Neuronal stem cell (in vitro differentiated cells): Measurements from ENCODE around the gene KLF13.
A peak's percentile ranks its signal among the peaks of the same experiment; 100 is the strongest.

Source experiments
- DNase-seq: peaks from one replicate; pipeline ENCODE4 v3.0.0-alpha.2; 2013; ENCODE audit warnings: low spot score
- H2AFZ ChIP-seq: one replicate; pipeline ENCODE4 v1.6.1; 2013; ENCODE audit warnings: mild to moderate bottlenecking, low read length, inconsistent platforms
- H2AK5ac ChIP-seq: 2 replicates; pipeline ENCODE4 v1.6.1; 2013; ENCODE audit warnings: low read depth, mild to moderate bottlenecking, inconsistent platforms, low read length, moderate library complexity, mixed read lengths
- H2BK120ac ChIP-seq: 2 replicates; pipeline ENCODE4 v1.6.1; 2013; ENCODE audit warnings: low read depth, mild to moderate bottlenecking, inconsistent platforms, low read length, moderate library complexity, mixed read lengths
- H2BK12ac ChIP-seq: one replicate; pipeline ENCODE4 v1.6.1; 2013; ENCODE audit warnings: low read length, inconsistent platforms
- H2BK15ac ChIP-seq: 2 replicates; pipeline ENCODE4 v1.6.1; 2013; ENCODE audit warnings: mild to moderate bottlenecking, low read length, inconsistent platforms, mixed read lengths
- H2BK5ac ChIP-seq: one replicate; pipeline ENCODE4 v1.6.1; 2013; ENCODE audit warnings: inconsistent platforms, mild to moderate bottlenecking, low read length, moderate library complexity
- H3K14ac ChIP-seq: one replicate; pipeline ENCODE4 v1.6.1; 2013; ENCODE audit warnings: low read length, inconsistent platforms
- H3K18ac ChIP-seq: 2 replicates; pipeline ENCODE4 v1.6.1; 2013; ENCODE audit warnings: low read length, inconsistent platforms
- H3K23ac ChIP-seq: 2 replicates; pipeline ENCODE4 v1.6.1; 2013; ENCODE audit warnings: low read depth, mild to moderate bottlenecking, mixed read lengths, low read length, inconsistent platforms; ENCODE audit not compliant: poor library complexity
- H3K27ac ChIP-seq: replicated peaks from 3 replicates; pipeline ENCODE4 v1.5.1; 2013; ENCODE audit warnings: low read length, inconsistent platforms
- H3K27me3 ChIP-seq, 3 experiments: 2 replicates each; pipeline ENCODE4 v1.6.1; 2013; ENCODE audit warnings: low read length in 3 of 3, mild to moderate bottlenecking in 2 of 3, inconsistent platforms in 1 of 3, low read depth in 1 of 3, mixed read lengths in 1 of 3, moderate library complexity in 1 of 3; ENCODE audit not compliant: control insufficient read depth in 3 of 3, insufficient read depth in 3 of 3
- H3K36me3 ChIP-seq, 2 donors: replicated peaks in 1 of 2; 2 replicates each; pipeline ENCODE4 v1.6.1; 2013; ENCODE audit warnings: low read length in 2 of 2; ENCODE audit not compliant: control insufficient read depth in 2 of 2, insufficient read depth in 2 of 2
- H3K4ac ChIP-seq: 2 replicates; pipeline ENCODE4 v1.6.1; 2013; ENCODE audit warnings: inconsistent platforms, mild to moderate bottlenecking, low read length, moderate library complexity
- H3K4me1 ChIP-seq, 2 donors: 1 replicate in 1 of 2; 2 replicates in 1 of 2; pipeline ENCODE4 v1.6.1; 2013; ENCODE audit warnings: low read length in 2 of 2, low read depth in 1 of 2; ENCODE audit not compliant: control insufficient read depth in 2 of 2, insufficient read depth in 1 of 2
- H3K4me2 ChIP-seq: one replicate; pipeline ENCODE4 v1.6.1; 2013; ENCODE audit warnings: mild to moderate bottlenecking, low read length, inconsistent platforms; ENCODE audit not compliant: insufficient read depth, poor library complexity, severe bottlenecking
- H3K4me3 ChIP-seq, 2 donors: 2 replicates each; pipeline ENCODE4 v1.5.1; 2013; ENCODE audit warnings: low read length in 2 of 2, mild to moderate bottlenecking in 2 of 2, inconsistent platforms in 1 of 2, moderate library complexity in 1 of 2
- H3K79me1 ChIP-seq: one replicate; pipeline ENCODE4 v1.6.1; 2013; ENCODE audit warnings: low read depth, mild to moderate bottlenecking, inconsistent platforms, low read length, moderate library complexity
- H3K9ac ChIP-seq: one replicate; pipeline ENCODE4 v1.6.1; 2013; ENCODE audit warnings: mild to moderate bottlenecking, low read depth, low read length, inconsistent platforms; ENCODE audit not compliant: poor library complexity
- H3K9me3 ChIP-seq, 2 donors: replicated peaks in 1 of 2; 2 replicates each; pipeline versions ENCODE3 to v1.6.1; 2013; ENCODE audit warnings: low read length in 2 of 2, mild to moderate bottlenecking in 2 of 2, inconsistent platforms in 1 of 2, low read depth in 1 of 2, mixed read lengths in 1 of 2, moderate library complexity in 1 of 2; ENCODE audit not compliant: control insufficient read depth in 2 of 2, insufficient read depth in 1 of 2
- H4K8ac ChIP-seq: one replicate; pipeline ENCODE4 v1.6.1; 2013; ENCODE audit warnings: low read depth, mild to moderate bottlenecking, inconsistent platforms, low read length, moderate library complexity
- H4K91ac ChIP-seq: one replicate; pipeline ENCODE4 v1.6.1; 2013; ENCODE audit warnings: low read length, low read depth, mild to moderate bottlenecking, inconsistent platforms; ENCODE audit not compliant: poor library complexity
- WGBS, 2 donors: extraction: QIAGEN DNeasy Blood & Tissue Kit; methylation state at CpG; one replicate each; pipeline ENCODE4 v1.1.7; 2013; ENCODE audit warnings: missing lambda C conversion rate in 2 of 2, mixed read lengths in 1 of 2; ENCODE audit not compliant: insufficient read length in 2 of 2, insufficient replicate concordance in 1 of 2; ENCODE audit errors: extremely low coverage in 2 of 2; 5-methylcytosine and 5-hydroxymethylcytosine counted together

Gene KLF13

GRCh38 chr15:31278544-31279220 is 48.0 kb upstream of the KLF13 start:
- Histone ChIP-seq H2BK120ac (no peak overlapping the region), H2BK12ac (peak overlapping the region; percentile 85), H3K18ac (peak overlapping the region; percentile 83), H3K4me2 (no peak overlapping the region), H3K36me3 (no peaks in the 10 kb centered on the region), H2BK5ac (no peak overlapping the region), H3K9me3 (no peaks in the 10 kb centered on the region), H3K27ac (no peak overlapping the region), H3K4ac (no peak overlapping the region), H3K4me3 (no peak overlapping the region), H3K23ac (peak overlapping the region; percentile 9), H3K9ac (no peak overlapping the region), H4K91ac (peak overlapping the region; percentile 14), H3K27me3 (no peaks in the 10 kb centered on the region), H3K14ac (peak overlapping the region; percentile 65), H3K4me1 (peaks cover 2 to 9% of the 10 kb centered on the region in 2 donors), H4K8ac (no peak overlapping the region), H2BK15ac (peak overlapping the region; percentile 79), H2AFZ (peak overlapping the region; percentile 16), H2AK5ac (peak overlapping the region; percentile 68), H3K79me1 (no peaks in the 10 kb centered on the region)
- WGBS, 2 donors: no CpG with 5 or more reads among the region's 18 CpGs
- DNase-seq: no peak

GRCh38 chr15:31279221-31280045 is 47.2 kb upstream of the KLF13 start:
- Histone ChIP-seq H3K36me3 (no peaks in the 10 kb centered on the region), H3K27ac (no peak overlapping the region), H2AK5ac (peak overlapping the region; percentile 68), H3K79me1 (no peaks in the 10 kb centered on the region), H3K4me3 (no peak overlapping the region), H3K4me2 (no peak overlapping the region), H3K4me1 (peaks cover 2 to 9% of the 10 kb centered on the region in 2 donors), H4K8ac (no peak overlapping the region), H3K9me3 (no peaks in the 10 kb centered on the region), H3K9ac (no peak overlapping the region), H3K4ac (no peak overlapping the region), H3K27me3 (no peaks in the 10 kb centered on the region), H3K14ac (no peak overlapping the region), H2BK15ac (peak overlapping the region; percentile 79), H4K91ac (no peak overlapping the region), H3K23ac (peak overlapping the region; percentile 9), H2AFZ (peak overlapping the region; percentile 40), H2BK5ac (no peak overlapping the region), H2BK12ac (no peak overlapping the region), H2BK120ac (no peak overlapping the region), H3K18ac (peak overlapping the region; percentile 79)
- no CpG with 5 or more reads among the region's 11 CpGs for WGBS, 2 donors
- DNase-seq: no peak

DNA sequence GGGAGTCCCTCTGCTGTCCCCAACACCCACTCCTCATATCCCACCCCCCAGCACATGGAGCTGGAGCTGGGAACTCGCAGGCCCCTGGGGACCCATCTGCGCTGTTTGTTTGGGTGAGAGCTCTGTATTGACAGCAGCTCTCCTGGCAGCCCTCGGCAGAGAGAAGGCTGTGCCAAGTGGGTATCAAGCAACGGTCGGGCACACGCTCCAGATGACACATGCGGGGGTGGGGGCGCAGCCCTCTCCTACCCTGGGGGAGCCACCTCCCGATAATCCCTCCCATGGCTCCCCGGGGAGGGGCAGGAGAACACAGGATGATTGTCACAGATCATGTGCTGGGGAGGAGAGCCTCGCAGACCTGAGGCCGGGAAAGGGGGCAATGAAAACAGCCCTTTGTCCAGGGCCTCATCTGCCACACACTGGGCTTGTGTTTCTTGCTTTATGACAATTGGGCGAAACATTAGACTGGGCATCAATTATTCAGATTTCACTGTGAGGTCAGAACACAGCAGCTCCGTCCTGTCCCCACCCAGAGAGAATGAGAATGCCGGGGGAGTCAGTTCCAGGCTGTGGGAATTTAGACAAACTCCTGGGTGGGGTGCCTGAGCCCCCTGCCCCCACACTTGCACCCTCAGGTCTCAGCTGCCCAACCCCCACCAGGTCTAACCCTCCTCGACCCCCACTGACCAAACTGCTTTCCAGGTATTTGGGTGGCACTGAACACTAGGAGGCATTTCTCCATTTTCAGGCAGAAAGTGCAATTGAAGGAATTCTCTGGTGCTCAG is 46.4 kb upstream of the KLF13 start:
- Histone ChIP-seq H3K4me1 (peaks cover 2 to 9% of the 10 kb centered on the region in 2 donors), H3K4me3 (no peak overlapping the region), H3K36me3 (no peaks in the 10 kb centered on the region), H2BK5ac (no peak overlapping the region), H2BK12ac (no peak overlapping the region), H3K4me2 (no peak overlapping the region), H4K8ac (no peak overlapping the region), H3K18ac (no peak overlapping the region), H4K91ac (no peak overlapping the region), H2AFZ (peak overlapping the region; percentile 40), H3K27ac (no peak overlapping the region), H2AK5ac (no peak overlapping the region), H3K9me3 (no peaks in the 10 kb centered on the region), H3K14ac (no peak overlapping the region), H3K23ac (no peak overlapping the region), H2BK15ac (no peak overlapping the region), H3K9ac (no peak overlapping the region), H3K79me1 (no peaks in the 10 kb centered on the region), H3K4ac (no peak overlapping the region), H2BK120ac (no peak overlapping the region), H3K27me3 (no peaks in the 10 kb centered on the region)
- no peak for DNase-seq
- WGBS, 2 donors: no CpG with 5 or more reads among the region's 16 CpGs

DNA sequence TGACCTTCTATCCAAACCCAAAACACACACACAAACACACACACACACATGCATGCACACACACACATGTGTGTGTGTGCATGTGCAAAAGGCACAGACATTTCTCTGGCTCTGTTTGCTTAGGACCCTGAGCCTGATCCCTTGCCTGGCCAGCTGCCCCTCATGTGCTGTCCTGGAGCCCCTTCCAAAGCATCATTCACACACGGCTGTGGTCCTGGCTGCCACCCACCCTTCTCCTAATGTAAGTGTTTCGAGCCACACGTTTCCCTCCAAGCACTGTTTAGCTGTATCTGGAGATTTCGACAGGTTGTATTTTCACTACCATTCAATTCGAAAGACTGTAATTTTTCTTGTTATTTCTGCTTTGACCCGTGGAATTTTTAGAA is 45.8 kb upstream of the KLF13 start:
- DNase-seq: no peak
- Histone ChIP-seq H2BK12ac (no peak overlapping the region), H3K36me3 (no peaks in the 10 kb centered on the region), H3K27ac (no peak overlapping the region), H3K4me2 (no peak overlapping the region), H2BK15ac (no peak overlapping the region), H3K9ac (no peak overlapping the region), H2AFZ (no peak overlapping the region), H3K4me3 (no peak overlapping the region), H3K18ac (no peak overlapping the region), H3K23ac (no peak overlapping the region), H4K91ac (no peak overlapping the region), H3K27me3 (no peaks in the 10 kb centered on the region), H3K79me1 (no peaks in the 10 kb centered on the region), H3K9me3 (no peaks in the 10 kb centered on the region), H2AK5ac (no peak overlapping the region), H4K8ac (no peak overlapping the region), H3K4ac (no peak overlapping the region), H3K14ac (no peak overlapping the region), H3K4me1 (peaks cover 2 to 9% of the 10 kb centered on the region in 2 donors), H2BK5ac (no peak overlapping the region), H2BK120ac (no peak overlapping the region)
- WGBS, 2 donors: no CpG with 5 or more reads among the region's 6 CpGs
